ENCODE measurements around the gene TUBB2A. TPM values are rescaled to one million over a fixed set of nuclear protein-coding genes. Genes with fewer than 3 reads are reported as not detected.

The TUBB2A gene
- total and polyA plus RNA-seq, 2 of the 13 experiments (the other 11 are each of a cell fraction or from before 2014, with no cell fraction given) = 35.3 to 106 TPM

DNA sequence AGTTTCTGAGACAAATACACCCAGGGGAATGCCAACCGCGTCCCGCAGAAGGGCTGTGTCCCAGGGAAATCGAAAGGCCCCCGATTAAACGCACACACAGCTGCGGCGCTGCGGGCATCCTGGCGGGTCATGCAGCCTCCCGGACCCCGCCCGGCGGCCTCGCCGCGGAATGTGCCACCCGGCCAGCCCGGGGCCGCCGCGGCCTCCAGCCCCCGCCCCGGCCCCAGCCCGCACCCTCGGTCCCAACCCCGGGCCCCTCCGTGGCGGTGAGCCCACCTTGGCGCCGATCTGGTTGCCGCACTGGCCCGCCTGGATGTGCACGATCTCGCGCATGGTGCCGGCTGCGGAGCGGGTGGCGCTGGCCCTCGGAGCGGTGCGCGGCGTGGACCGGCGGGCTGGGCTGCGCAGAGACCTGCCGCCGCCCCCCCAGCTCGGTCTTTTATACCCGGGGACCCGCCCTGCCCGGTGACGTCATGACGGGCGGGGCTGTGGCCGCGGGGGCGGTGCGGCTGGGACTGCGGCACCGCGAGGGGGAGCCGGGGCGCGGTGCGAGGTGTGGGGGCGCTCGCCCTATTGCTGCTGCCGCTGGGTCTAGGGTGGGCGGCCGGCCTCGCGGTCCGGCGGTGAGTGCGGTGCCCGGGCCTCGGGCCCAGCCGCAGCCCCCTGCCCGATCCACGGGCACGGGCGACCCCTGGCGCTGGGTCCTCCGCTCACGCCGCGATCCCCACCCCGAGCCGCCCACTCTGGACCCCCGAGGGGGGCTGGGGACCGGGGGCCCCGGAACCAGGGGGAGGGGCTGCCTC lies at the start of gene TUBB2A (continued):
- TF ChIP-seq ZNF10 (CRISPR knock-in tag; IDR thresholded peaks at IDR 0.05; ENCODE audit: borderline replicate concordance, low read depth) (no peak), CBFB (CRISPR knock-in tag; IDR thresholded peaks at IDR 0.05) (0 out of 2 replicates have a peak, but pooled peaks have one; percentile 83), FOXP4 (CRISPR knock-in tag; IDR thresholded peaks at IDR 0.05) (no peak), MTA3 (CRISPR knock-in tag; IDR thresholded peaks at IDR 0.05) (no peak), ZBTB38 (CRISPR knock-in tag; IDR thresholded peaks at IDR 0.05) (peak; percentile 85), TOPORS (CRISPR knock-in tag; IDR thresholded peaks at IDR 0.05) (no peak), ZNF747 (CRISPR knock-in tag; IDR thresholded peaks at IDR 0.05; ENCODE audit: borderline replicate concordance) (peak; percentile 71; the same call in 1 of the 2 replicates), NFAT5 (CRISPR knock-in tag; IDR thresholded peaks at IDR 0.05) (peak; percentile 83; the same call in 1 of the 2 replicates), HOMEZ (CRISPR knock-in tag; IDR thresholded peaks at IDR 0.05; ENCODE audit: low read depth) (peak; percentile 17; the same call in 1 of the 2 replicates), TBX2 (CRISPR knock-in tag; IDR thresholded peaks at IDR 0.05; ENCODE audit: borderline replicate concordance) (peak; percentile 75), ZBTB21 (CRISPR knock-in tag; IDR thresholded peaks at IDR 0.05) (no peak), ZNF687 (CRISPR knock-in tag; IDR thresholded peaks at IDR 0.05) (peak; percentile 77), IKZF1 (IDR thresholded peaks at IDR 0.05) (no peak), HNRNPLL (IDR thresholded peaks at IDR 0.05; ENCODE audit: low read depth, low read length, poor library complexity, severe bottlenecking) (peak; percentile 73)
- TF ChIP-seq, protein P1, sequence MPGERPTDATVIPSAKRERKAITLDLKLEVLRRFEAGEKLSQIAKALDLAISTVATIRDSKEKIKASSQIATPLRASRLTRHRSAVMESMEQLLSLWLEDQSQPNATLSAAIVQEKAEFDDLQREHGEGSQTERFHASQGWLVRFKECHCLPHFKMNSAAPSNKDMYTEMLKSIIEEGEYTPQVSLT (CRISPR knock-in tag; IDR thresholded peaks at IDR 0.05; ENCODE audit: borderline replicate concordance, low read depth) = peak; percentile 82; the same call in 1 of the 2 replicates

Measured in HepG2 (cell line).